A549 (cell line): ENCODE measurements around the gene IRF9. TPM values are rescaled to one million over a fixed set of nuclear protein-coding genes. Genes with fewer than 3 reads are reported as not detected.

Source experiments
- ATOH8 ChIP-seq: fragments of 250-450 bp; sonication (Bioruptor Pico); IDR thresholded peaks from 2 replicates; pipeline ENCODE4 v1.5.0; 2020; ENCODE audit warnings: low read depth, mild to moderate bottlenecking, moderate library complexity
- BCL3 ChIP-seq: fragments of >200 bp; sonication (Bioruptor Twin); formaldehyde crosslinking; IDR thresholded peaks from 3 replicates; pipeline ENCODE4 v1.6.1; 2016
- BHLHE40 ChIP-seq: IDR thresholded peaks from 2 replicates; pipeline ENCODE4 v1.6.1; 2012; ENCODE audit warnings: low read depth, low read length, inconsistent platforms
- CBX8 ChIP-seq: fragments of 200-600 bp; sonication (generic); IDR thresholded peaks from 2 replicates; pipeline ENCODE4 v1.6.1; 2016
- CEBPB ChIP-seq, 2 experiments: fragments of >200 bp in 1 of 2; sonication (Bioruptor Twin) in 1 of 2; formaldehyde crosslinking in 1 of 2; IDR thresholded peaks; 2 replicates each; pipeline ENCODE4 v1.6.1; 2012 to 2016
- CTCF ChIP-seq: fragments of >200 bp; sonication (Bioruptor Twin); formaldehyde crosslinking; IDR thresholded peaks from 3 replicates; pipeline ENCODE4 v1.5.1; 2016
- EHF ChIP-seq: fragments of 250-450 bp; sonication (Bioruptor Pico); IDR thresholded peaks from 2 replicates; pipeline ENCODE4 v1.5.0; 2020; ENCODE audit warnings: mild to moderate bottlenecking
- EP300 ChIP-seq, 2 experiments: fragments of >200 bp; sonication (Bioruptor Twin); formaldehyde crosslinking; IDR thresholded peaks; 2 replicates in 1 of 2; 3 replicates in 1 of 2; pipeline ENCODE4 v1.6.1; 2016 to 2017
- FOSL2 ChIP-seq, 2 experiments: fragments of 450-650 bp in 1 of 2; fragments of >200 bp in 1 of 2; sonication (Bioruptor Twin) in 1 of 2; formaldehyde crosslinking; IDR thresholded peaks; 2 replicates each; pipeline versions ENCODE4 v1.5.0 to v1.6.1; 2016 to 2020; ENCODE audit warnings: mild to moderate bottlenecking in 1 of 2, moderate library complexity in 1 of 2
- GATA3 ChIP-seq: IDR thresholded peaks from 2 replicates; pipeline ENCODE4 v1.6.1; 2012; ENCODE audit warnings: borderline replicate concordance
- HEYL ChIP-seq: fragments of 250-450 bp; sonication (Bioruptor Pico); IDR thresholded peaks from 2 replicates; pipeline ENCODE4 v1.8.0; 2021; ENCODE audit warnings: mild to moderate bottlenecking, moderate library complexity
- JUN ChIP-seq, 2 experiments: fragments of >200 bp; sonication (Bioruptor Twin); formaldehyde crosslinking; IDR thresholded peaks; 2 replicates in 1 of 2; 3 replicates in 1 of 2; pipeline ENCODE4 v1.6.1; 2016 to 2017
- JUNB ChIP-seq: fragments of >200 bp; sonication (Bioruptor Twin); formaldehyde crosslinking; IDR thresholded peaks from 2 replicates; pipeline ENCODE4 v1.6.1; 2016
- KDM1A ChIP-seq: fragments of 200-600 bp; sonication (generic); IDR thresholded peaks from 2 replicates; pipeline ENCODE4 v1.6.1; 2016; ENCODE audit warnings: low read depth, mild to moderate bottlenecking
- KDM5A ChIP-seq: fragments of 200-600 bp; sonication (generic); IDR thresholded peaks from 2 replicates; pipeline ENCODE4 v1.6.1; 2016; ENCODE audit warnings: antibody characterized with exemption, mild to moderate bottlenecking
- MAZ ChIP-seq: fragments of 150-350 bp; IDR thresholded peaks from 2 replicates; pipeline ENCODE4 v1.6.1; 2014; ENCODE audit warnings: antibody characterized with exemption, low read depth, low read length, borderline replicate concordance
- MYC ChIP-seq: IDR thresholded peaks from 2 replicates; pipeline ENCODE4 v1.6.1; 2012; ENCODE audit warnings: mild to moderate bottlenecking, inconsistent platforms, low read length, improper control_type of control experiment, borderline replicate concordance
- NFE2L2 ChIP-seq: fragments of 150-350 bp; conservative IDR thresholded peaks from 2 replicates; pipeline ENCODE4 v1.6.1; 2014; ENCODE audit warnings: low read length
- NPAS2 ChIP-seq: fragments of 250-450 bp; sonication (Bioruptor Pico); IDR thresholded peaks from 2 replicates; pipeline ENCODE4 v1.8.0; 2022; ENCODE audit warnings: mild to moderate bottlenecking, moderate library complexity, borderline replicate concordance
- PHF8 ChIP-seq: fragments of 200-600 bp; sonication (generic); IDR thresholded peaks from 2 replicates; pipeline ENCODE4 v1.6.1; 2016; ENCODE audit warnings: low read depth, mild to moderate bottlenecking, antibody characterized with exemption, moderate library complexity, borderline replicate concordance
- POLR2A ChIP-seq: IDR thresholded peaks from 2 replicates; pipeline ENCODE4 v1.6.1; 2012; ENCODE audit warnings: mild to moderate bottlenecking, low read length
- RAD21 ChIP-seq, 2 experiments: fragments of >200 bp in 1 of 2; sonication (Bioruptor Twin) in 1 of 2; formaldehyde crosslinking in 1 of 2; IDR thresholded peaks in 1 of 2; conservative IDR thresholded peaks in 1 of 2; 2 replicates in 1 of 2; 3 replicates in 1 of 2; pipeline ENCODE4 v1.6.1; 2012 to 2018; ENCODE audit warnings: inconsistent platforms in 1 of 2
- RARB ChIP-seq: fragments of 250-450 bp; sonication (Bioruptor Pico); IDR thresholded peaks from 2 replicates; pipeline ENCODE4 v1.8.0; 2021; ENCODE audit warnings: mild to moderate bottlenecking, moderate library complexity
- RCOR1 ChIP-seq: fragments of 150-350 bp; IDR thresholded peaks from 2 replicates; pipeline ENCODE4 v1.6.1; 2014; ENCODE audit warnings: antibody characterized with exemption, low read length, low read depth
- REST ChIP-seq: fragments of 200-600 bp; sonication (generic); IDR thresholded peaks from 2 replicates; pipeline ENCODE4 v1.6.1; 2016; ENCODE audit warnings: antibody characterized with exemption, mild to moderate bottlenecking, moderate library complexity
- RFX5 ChIP-seq: fragments of 450-650 bp; IDR thresholded peaks from 2 replicates; pipeline ENCODE4 v1.7.1; 2014; ENCODE audit warnings: antibody characterized with exemption, mild to moderate bottlenecking, moderate library complexity
- RNF2 ChIP-seq: fragments of 200-600 bp; sonication (generic); IDR thresholded peaks from 2 replicates; pipeline ENCODE4 v1.6.1; 2016; ENCODE audit warnings: low read depth, mild to moderate bottlenecking, antibody characterized with exemption, moderate library complexity, borderline replicate concordance
- SMC3 ChIP-seq: fragments of >200 bp; sonication (Bioruptor Twin); formaldehyde crosslinking; IDR thresholded peaks from 3 replicates; pipeline ENCODE4 v1.6.1; 2018; ENCODE audit warnings: inconsistent platforms
- TFCP2L1 ChIP-seq: fragments of 250-450 bp; sonication (Bioruptor Pico); IDR thresholded peaks from 2 replicates; pipeline ENCODE4 v1.5.0; 2021; ENCODE audit warnings: mild to moderate bottlenecking
- TP53 ChIP-seq: fragments of 250-450 bp; sonication (Bioruptor Pico); IDR thresholded peaks from 2 replicates; pipeline ENCODE4 v1.5.0; 2021; ENCODE audit warnings: mild to moderate bottlenecking, moderate library complexity
- ZC3H11A ChIP-seq: fragments of 450-650 bp; IDR thresholded peaks from 2 replicates; pipeline ENCODE4 v1.6.1; 2014; ENCODE audit warnings: antibody characterized with exemption, mild to moderate bottlenecking
- polyA plus RNA-seq, 4 experiments: library from polyadenylated mRNA; depleted of rRNA in 3 of 4; stranded (reverse); fragments of >200 nt; fragmentation: RNase III in 1 of 4; extraction: RNeasy Plus Mini Kit Qiagen cat#74134 plus additional on column Dnase treatment in 1 of 4; gene quantifications; 2 replicates in 3 of 4; 3 replicates in 1 of 4; pipeline ENCODE4 v1.2.3, GENCODE V29; 2011 to 2017
- TF ChIP-seq, protein P1 (sequence below): fragments of 450-650 bp; IDR thresholded peaks from 2 replicates; pipeline ENCODE4 v1.6.1; 2014; ENCODE audit warnings: antibody characterized with exemption
- TF ChIP-seq, protein P2 (sequence below): IDR thresholded peaks from 2 replicates; pipeline ENCODE4 v1.6.1; 2012
- TF ChIP-seq, protein P3 (sequence below): fragments of >200 bp; sonication (Bioruptor Twin); formaldehyde crosslinking; IDR thresholded peaks from 2 replicates; pipeline ENCODE4 v1.6.1; 2016

Gene IRF9
- polyA plus RNA-seq, 2 of the 4 experiments (the other 2 are of a cell fraction): 19.0 to 23.1 TPM

GRCh38 chr14:24215495-24216344, 54.7 kb downstream of the IRF9 start, which contains the start of gene MDP1 (continued):
- TF ChIP-seq BHLHE40 (no peak), RFX5 (no peak), SMC3 (0 out of 3 replicates have a peak, but pooled peaks have one; percentile 18), PHF8 (peak; percentile 88; the same call in 1 of the 2 replicates), EP300 (IDR thresholded peaks at IDR 0.05) (no peak), TP53 (CRISPR knock-in tag) (no peak; the same call in 1 of the 2 replicates), NPAS2 (no peak), RNF2 (no peak), ZC3H11A (no peak), KDM1A (no peak), CTCF (peak; percentile 56), POLR2A (peak; percentile 86), JUN (IDR thresholded peaks at IDR 0.05) (peak; percentile 61 to 81; a peak in 4 of 5 replicates), KDM5A (peak; percentile 87), TFCP2L1 (CRISPR knock-in tag) (no peak), HEYL (CRISPR knock-in tag) (no peak), MAZ (no peak), MYC (0 out of 2 replicates have a peak, but pooled peaks have one; percentile 44), FOSL2 (IDR thresholded peaks at IDR 0.05) (no peak), FOSL2 (CRISPR knock-in tag; IDR thresholded peaks at IDR 0.05) (peak; percentile 57), RARB (CRISPR knock-in tag) (0 out of 2 replicates have a peak, but pooled peaks have one; percentile 54), RAD21 (conservative IDR thresholded peaks at IDR 0.05 in 1 of 2, IDR thresholded peaks at IDR 0.05 in 1 of 2) (peak; percentile 46 to 56; a peak in 4 of 5 replicates), NFE2L2 (no peak), CEBPB (IDR thresholded peaks at IDR 0.05) (peak; percentile 60 to 96; a peak in 3 of 4 replicates), RCOR1 (no peak), EHF (CRISPR knock-in tag) (no peak), GATA3 (no peak; the same call in 1 of the 2 replicates), ATOH8 (CRISPR knock-in tag) (no peak), JUNB (no peak), CBX8 (no peak), BCL3 (peak; percentile 82; the same call in 2 of the 3 replicates), REST (0 out of 2 replicates have a peak, but pooled peaks have one; percentile 29)
- TF ChIP-seq, protein P1, sequence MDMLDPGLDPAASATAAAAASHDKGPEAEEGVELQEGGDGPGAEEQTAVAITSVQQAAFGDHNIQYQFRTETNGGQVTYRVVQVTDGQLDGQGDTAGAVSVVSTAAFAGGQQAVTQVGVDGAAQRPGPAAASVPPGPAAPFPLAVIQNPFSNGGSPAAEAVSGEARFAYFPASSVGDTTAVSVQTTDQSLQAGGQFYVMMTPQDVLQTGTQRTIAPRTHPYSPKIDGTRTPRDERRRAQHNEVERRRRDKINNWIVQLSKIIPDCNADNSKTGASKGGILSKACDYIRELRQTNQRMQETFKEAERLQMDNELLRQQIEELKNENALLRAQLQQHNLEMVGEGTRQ: no peak
- TF ChIP-seq, protein P2, sequence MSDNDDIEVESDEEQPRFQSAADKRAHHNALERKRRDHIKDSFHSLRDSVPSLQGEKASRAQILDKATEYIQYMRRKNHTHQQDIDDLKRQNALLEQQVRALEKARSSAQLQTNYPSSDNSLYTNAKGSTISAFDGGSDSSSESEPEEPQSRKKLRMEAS: peak; percentile 81
- TF ChIP-seq, protein P3, sequence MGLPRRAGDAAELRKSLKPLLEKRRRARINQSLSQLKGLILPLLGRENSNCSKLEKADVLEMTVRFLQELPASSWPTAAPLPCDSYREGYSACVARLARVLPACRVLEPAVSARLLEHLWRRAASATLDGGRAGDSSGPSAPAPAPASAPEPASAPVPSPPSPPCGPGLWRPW: no peak
